Caco-2 (cell line): Measurements from ENCODE around the gene INPP4A. TPM values are rescaled to one million over a fixed set of nuclear protein-coding genes. Genes with fewer than 3 reads are reported as not detected.

Experiments
- BruUV-seq: library from RNA; stranded (reverse); fragments of 400-500 nt; replicated peaks from 2 replicates; lab custom pipeline; 2021; lab: Mats Ljungman, UMichigan
- CTCF ChIA-PET: fragments of 300-600 bp; sonication (Branson Sonifier 250); formaldehyde crosslinking; loops from one replicate; lab custom pipeline; 2022; ENCODE audit warnings: antibody characterized with exemption; lab: Charles Lee
- POLR2A ChIA-PET: fragments of 300-600 bp; sonication (Branson Sonifier 250); formaldehyde crosslinking; loops from one replicate; lab custom pipeline; 2022; ENCODE audit warnings: antibody characterized with exemption; lab: Charles Lee
- DNase-seq, 2 experiments: peaks; one replicate each; pipeline versions ENCODE4 v3.0.0 to v3.0.0-alpha.2; 2020 to 2022
- H3K27me3 ChIP-seq: replicated peaks from 2 replicates; pipeline ENCODE4 v1.6.0; 2011; ENCODE audit warnings: low read length; ENCODE audit not compliant: control insufficient read depth, insufficient read depth
- H3K36me3 ChIP-seq: 2 replicates; pipeline ENCODE4 v1.5.1; 2011; ENCODE audit warnings: low read length; ENCODE audit not compliant: control insufficient read depth, insufficient read depth
- H3K4me1 ChIP-seq: fragments of 250-450 bp; sonication (Bioruptor Pico); 2 replicates; pipeline ENCODE4 v1.5.1; 2020; ENCODE audit warnings: mild to moderate bottlenecking
- H3K4me3 ChIP-seq: 2 replicates; pipeline ENCODE4 v1.5.1; 2011; ENCODE audit warnings: low read depth, mild to moderate bottlenecking, control low read depth, low read length
- H3K9me3 ChIP-seq: fragments of 250-450 bp; sonication (Bioruptor Pico); 2 replicates; pipeline ENCODE4 v1.5.1; 2020; ENCODE audit warnings: mild to moderate bottlenecking, moderate library complexity
- H3K27ac Mint-ChIP-seq: one replicate; pipeline ENCODE4 v1.8.0; 2022; ENCODE audit warnings: mixed read lengths; ENCODE audit not compliant: unreplicated experiment
- H3K27me3 Mint-ChIP-seq: one replicate; pipeline ENCODE4 v1.8.0; 2022; ENCODE audit warnings: mixed read lengths; ENCODE audit not compliant: insufficient read depth, unreplicated experiment
- H3K36me3 Mint-ChIP-seq: one replicate; pipeline ENCODE4 v1.8.0; 2022; ENCODE audit warnings: mild to moderate bottlenecking, mixed read lengths; ENCODE audit not compliant: insufficient read depth, unreplicated experiment
- H3K4me1 Mint-ChIP-seq: one replicate; pipeline ENCODE4 v1.8.0; 2022; ENCODE audit warnings: low read depth, mixed read lengths; ENCODE audit not compliant: unreplicated experiment
- H3K4me3 Mint-ChIP-seq: one replicate; pipeline ENCODE4 v1.8.0; 2022; ENCODE audit warnings: mild to moderate bottlenecking, moderate library complexity, mixed read lengths; ENCODE audit not compliant: unreplicated experiment
- H3K9me3 Mint-ChIP-seq: one replicate; pipeline ENCODE4 v1.8.0; 2022; ENCODE audit warnings: mixed read lengths; ENCODE audit not compliant: unreplicated experiment
- CTCF ChIP-seq, 2 experiments: fragments of 200-600 bp in 1 of 2; IDR thresholded peaks; 1 replicate in 1 of 2; 2 replicates in 1 of 2; pipeline versions ENCODE4 v1.5.1 to v1.8.0; 2011 to 2022; ENCODE audit warnings: antibody characterized with exemption in 1 of 2, control low read depth in 1 of 2, inconsistent platforms in 1 of 2, low read depth in 1 of 2, low read length in 1 of 2, mild to moderate bottlenecking in 1 of 2, moderate library complexity in 1 of 2; ENCODE audit not compliant: insufficient read depth in 1 of 2, severe bottlenecking in 1 of 2, unreplicated experiment in 1 of 2
- intact Hi-C: fragments of 100-400 bp; cut with micrococcal nuclease; formaldehyde crosslinking; loops from one replicate; pipeline ENCODE4 v1.10.0; 2022; ENCODE audit not compliant: unreplicated experiment
- total RNA-seq: library from RNA; stranded (reverse); gene quantifications from 2 replicates; pipeline ENCODE4 v1.2.3, GENCODE V29; 2022

INPP4A gene
- total RNA-seq, 1 experiment from 2014 or later: 26.3 TPM

GRCh38 chr2:98473995-98474780 lies 29.5 kb downstream of the INPP4A start:
- no peaks in the 10 kb centered on the region for H3K4me1 Mint-ChIP-seq
- intact Hi-C loops: no loop called here
- DNase-seq: no peak
- no peak for TF ChIP-seq CTCF (IDR thresholded peaks at IDR 0.05; ENCODE audit: insufficient read depth in 1 of 2, low read depth in 1 of 2, low read length in 1 of 2, severe bottlenecking in 1 of 2, unreplicated experiment in 1 of 2)
- H3K27me3 Mint-ChIP-seq: no peaks in the 10 kb centered on the region
- no peaks in the 10 kb centered on the region for H3K36me3 Mint-ChIP-seq
- no peaks in the 10 kb centered on the region for H3K27me3 ChIP-seq
- H3K36me3 ChIP-seq: no peaks in the 10 kb centered on the region
- H3K9me3 Mint-ChIP-seq: no peaks in the 10 kb centered on the region
- BruUV-seq: no TSS peak
- no peak overlapping the region for H3K4me3 ChIP-seq
- ChIA-PET CTCF (no interaction called here), POLR2A (no interaction called here)
- H3K4me3 Mint-ChIP-seq: no peak overlapping the region
- H3K9me3 ChIP-seq: no peaks in the 10 kb centered on the region
- no peaks in the 10 kb centered on the region for H3K4me1 ChIP-seq
- no peak overlapping the region for H3K27ac Mint-ChIP-seq

GRCh38 chr2:98474979-98475632 lies 30.4 kb downstream of the INPP4A start:
- Mint-ChIP-seq H3K27me3 (no peaks in the 10 kb centered on the region), H3K9me3 (no peaks in the 10 kb centered on the region), H3K27ac (no peak overlapping the region), H3K36me3 (no peaks in the 10 kb centered on the region), H3K4me1 (no peaks in the 10 kb centered on the region), H3K4me3 (no peak overlapping the region)
- intact Hi-C loops: no loop called here
- no peak for TF ChIP-seq CTCF (IDR thresholded peaks at IDR 0.05; ENCODE audit: insufficient read depth in 1 of 2, low read depth in 1 of 2, low read length in 1 of 2, severe bottlenecking in 1 of 2, unreplicated experiment in 1 of 2)
- no peaks in the 10 kb centered on the region for H3K27me3 ChIP-seq
- POLR2A ChIA-PET: no interaction called here
- H3K4me3 ChIP-seq: no peak overlapping the region
- H3K36me3 ChIP-seq: no peaks in the 10 kb centered on the region
- no TSS peak for BruUV-seq
- no peak for DNase-seq
- no peaks in the 10 kb centered on the region for H3K9me3 ChIP-seq
- no peaks in the 10 kb centered on the region for H3K4me1 ChIP-seq
- CTCF ChIA-PET: no interaction called here

- no peaks in the 10 kb centered on the region for H3K27me3 Mint-ChIP-seq
- Histone ChIP-seq H3K27me3 (no peaks in the 10 kb centered on the region), H3K36me3 (no peaks in the 10 kb centered on the region), H3K9me3 (no peaks in the 10 kb centered on the region), H3K4me3 (no peak overlapping the region), H3K4me1 (no peaks in the 10 kb centered on the region)
- H3K4me1 Mint-ChIP-seq: no peaks in the 10 kb centered on the region
- intact Hi-C loops: no loop called here
- ChIA-PET POLR2A (no interaction called here), CTCF (interaction anchor here (1.6 kb wide), 1 partner anchor 12 kb away, joined by 3 read pairs; no protein-coding TSS in a partner anchor)
- no peaks in the 10 kb centered on the region for H3K36me3 Mint-ChIP-seq
- TF ChIP-seq CTCF (IDR thresholded peaks at IDR 0.05; ENCODE audit: insufficient read depth in 1 of 2, low read depth in 1 of 2, low read length in 1 of 2, severe bottlenecking in 1 of 2, unreplicated experiment in 1 of 2): no peak
- no peaks in the 10 kb centered on the region for H3K9me3 Mint-ChIP-seq
- H3K4me3 Mint-ChIP-seq: no peak overlapping the region
- no TSS peak for BruUV-seq
- no peak for DNase-seq
- H3K27ac Mint-ChIP-seq: no peak overlapping the region
Measured at GRCh38 chr2:98476192-98476868, 31.7 kb downstream of the INPP4A start.
